NCI-H82 (cell line): ENCODE results near the gene IL10RB.

Source experiments
- DNase-seq: peaks from one replicate; lab custom pipeline; 2025; lab: John Stamatoyannopoulos, UW

The IL10RB gene

GRCh38 chr21:33266789-33267135 lies 595 bp downstream of the IL10RB start:
- DNase-seq = no peak

- no peak for DNase-seq
Observed at GRCh38 chr21:33267250-33267649, 1.1 kb downstream of the IL10RB start.

- DNase-seq = no peak
Observed at GRCh38 chr21:33268393-33268736, 2.2 kb downstream of the IL10RB start.

GRCh38 chr21:33268737-33269441 lies 2.7 kb downstream of the IL10RB start:
- DNase-seq = no peak

GRCh38 chr21:33270986-33271385 lies 4.8 kb downstream of the IL10RB start:
- DNase-seq = no peak

- DNase-seq = no peak
Observed at GRCh38 chr21:33273044-33273443, 6.9 kb downstream of the IL10RB start.

GRCh38 chr21:33278721-33279120 lies 12.6 kb downstream of the IL10RB start:
- DNase-seq = no peak

- DNase-seq = no peak
Observed at GRCh38 chr21:33279330-33279820, 13.2 kb downstream of the IL10RB start.

GRCh38 chr21:33281096-33281652 lies 15.0 kb downstream of the IL10RB start:
- DNase-seq = no peak

GRCh38 chr21:33283203-33283602 lies 17.0 kb downstream of the IL10RB start:
- DNase-seq = no peak

GRCh38 chr21:33286076-33286475 lies 19.9 kb downstream of the IL10RB start:
- no peak for DNase-seq

GRCh38 chr21:33286600-33287456 lies 20.7 kb downstream of the IL10RB start:
- no peak for DNase-seq

- no peak for DNase-seq
Observed at GRCh38 chr21:33289199-33289819, 23.1 kb downstream of the IL10RB start.

GRCh38 chr21:33290441-33290840 lies 24.3 kb downstream of the IL10RB start:
- no peak for DNase-seq

GRCh38 chr21:33291686-33292085 lies 25.5 kb downstream of the IL10RB start:
- no peak for DNase-seq

- no peak for DNase-seq
Observed at GRCh38 chr21:33292724-33293123, 26.6 kb downstream of the IL10RB start.

GRCh38 chr21:33293136-33293535 lies 27.0 kb downstream of the IL10RB start:
- no peak for DNase-seq

- DNase-seq = no peak
Observed at GRCh38 chr21:33293811-33294216, 27.6 kb downstream of the IL10RB start.

GRCh38 chr21:33296156-33296555 lies 30.0 kb downstream of the IL10RB start:
- no peak for DNase-seq

GRCh38 chr21:33299181-33299752 lies 33.1 kb downstream of the IL10RB start:
- DNase-seq = no peak

GRCh38 chr21:33300701-33301631 lies 34.8 kb downstream of the IL10RB start:
- no peak for DNase-seq
